ENCODE results near the gene CHAF1A. TPM values are rescaled to one million over a fixed set of nuclear protein-coding genes. Genes with fewer than 3 reads are reported as not detected.

Gene CHAF1A
- total RNA-seq, 2 experiments from 2014 or later = 78.3 to 80.5 TPM

DNA sequence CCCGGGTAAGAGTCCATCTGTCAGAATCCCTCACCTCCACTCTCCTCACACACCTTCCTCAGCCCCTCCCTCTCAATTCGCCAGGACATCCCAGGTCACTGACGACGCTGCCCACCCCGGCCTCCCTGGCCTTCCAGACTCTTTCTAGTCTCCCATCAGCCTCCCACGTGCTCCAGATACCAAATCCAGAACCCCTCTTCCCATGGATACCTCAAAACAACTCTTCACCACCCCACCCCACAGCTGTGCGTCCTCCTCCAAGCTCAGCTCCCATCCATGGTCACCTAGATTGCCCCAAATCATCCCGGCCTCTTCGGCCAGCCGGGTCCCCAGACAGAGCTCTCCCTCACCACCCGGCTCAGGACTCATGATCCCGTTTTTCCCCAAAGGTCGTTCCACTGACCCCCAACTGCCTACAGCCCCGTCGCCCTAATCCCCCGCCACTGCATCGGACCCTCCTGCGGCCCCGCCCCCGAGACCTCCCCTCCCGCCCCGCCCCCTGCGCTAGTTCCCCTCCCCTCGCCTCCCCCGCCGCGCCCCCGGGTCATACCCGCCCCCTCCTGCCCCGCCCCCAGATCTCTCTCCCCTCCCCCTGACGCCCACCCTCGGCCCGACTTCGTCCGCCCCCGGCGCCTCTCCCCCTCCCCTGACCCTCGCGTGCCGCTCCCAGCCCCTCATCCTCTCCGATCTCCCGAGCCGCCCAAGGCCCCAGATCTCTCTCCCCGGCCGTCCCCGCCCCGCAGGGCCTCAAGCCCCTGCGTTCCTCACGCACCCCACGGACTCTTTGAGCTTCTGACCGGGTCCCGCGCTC lies 54.6 kb downstream of the CHAF1A start:
- POLR2A ChIA-PET = interaction anchor here (1.0 to 4.3 kb wide), 7 partner anchors 11 to 55 kb away, joined by 3 to 17 read pairs (median 4); partner anchors contain the start of gene CHAF1A

DNA sequence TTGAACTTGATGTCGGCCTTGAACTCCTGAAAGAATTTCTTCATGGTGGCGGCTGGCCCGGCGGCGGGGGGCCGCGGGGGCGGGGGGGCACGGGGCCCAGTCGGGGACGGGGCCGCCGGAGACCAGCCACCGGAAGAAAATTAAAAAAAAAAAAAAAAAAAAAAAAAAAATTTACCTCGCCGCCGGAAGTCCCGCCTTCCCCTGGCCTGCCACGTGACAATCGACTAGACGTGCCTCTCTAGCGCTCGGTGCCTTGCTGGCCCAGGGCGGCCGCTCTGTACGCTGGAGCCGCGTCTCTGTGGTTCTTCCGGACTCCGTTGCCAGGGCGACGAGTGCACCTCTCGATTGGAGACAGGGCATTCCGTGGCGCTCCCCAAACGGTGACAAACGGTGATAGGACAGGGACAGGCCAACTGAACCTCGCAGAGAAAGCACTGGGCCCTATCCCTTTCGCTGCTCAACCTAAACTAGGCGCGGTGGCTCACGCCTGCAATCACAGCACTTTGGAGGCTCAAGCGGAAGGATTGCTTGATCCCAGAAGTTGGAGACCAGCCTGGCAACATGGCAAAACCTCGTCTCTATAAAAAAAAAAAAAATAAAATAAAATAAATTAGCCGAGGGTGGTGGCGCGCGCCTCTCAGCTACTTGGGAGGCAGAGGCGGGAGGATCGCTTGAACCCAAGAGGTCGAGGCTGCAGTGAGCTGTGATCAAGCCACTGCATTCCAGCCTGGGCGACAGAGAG lies 55.4 kb downstream of the CHAF1A start, which contains the start of gene UBXN6:
Gene UBXN6, minus strand, starts transcription at position 141 of the 742 bp plus-strand sequence. Its CDS starts 97 bp downstream, at position 44.
- Mint-ChIP-seq H3K27ac (peak within 1 kb of the TSS; percentile 84), H3K4me3 (peak within 1 kb of the TSS; percentile 87), H3K9me3 (no peaks in the 10 kb centered on the region), H3K36me3 (ENCODE audit: low read depth) (no peaks in the 10 kb centered on the region), H3K27me3 (no peaks in the 10 kb centered on the region), H3K4me1 (ENCODE audit: low read depth) (peaks cover 19% of the 10 kb centered on the region)
- ChIA-PET POLR2A (interaction anchor here (0.9 to 4.3 kb wide), 8 partner anchors 11 to 55 kb away, joined by 3 to 17 read pairs (median 4); partner anchors contain the start of gene CHAF1A), CTCF (no interaction called here)
- DNase-seq = peak; percentile 99
- intact Hi-C loops (cut with micrococcal nuclease) = no loop called here
- TF ChIP-seq, protein P1, sequence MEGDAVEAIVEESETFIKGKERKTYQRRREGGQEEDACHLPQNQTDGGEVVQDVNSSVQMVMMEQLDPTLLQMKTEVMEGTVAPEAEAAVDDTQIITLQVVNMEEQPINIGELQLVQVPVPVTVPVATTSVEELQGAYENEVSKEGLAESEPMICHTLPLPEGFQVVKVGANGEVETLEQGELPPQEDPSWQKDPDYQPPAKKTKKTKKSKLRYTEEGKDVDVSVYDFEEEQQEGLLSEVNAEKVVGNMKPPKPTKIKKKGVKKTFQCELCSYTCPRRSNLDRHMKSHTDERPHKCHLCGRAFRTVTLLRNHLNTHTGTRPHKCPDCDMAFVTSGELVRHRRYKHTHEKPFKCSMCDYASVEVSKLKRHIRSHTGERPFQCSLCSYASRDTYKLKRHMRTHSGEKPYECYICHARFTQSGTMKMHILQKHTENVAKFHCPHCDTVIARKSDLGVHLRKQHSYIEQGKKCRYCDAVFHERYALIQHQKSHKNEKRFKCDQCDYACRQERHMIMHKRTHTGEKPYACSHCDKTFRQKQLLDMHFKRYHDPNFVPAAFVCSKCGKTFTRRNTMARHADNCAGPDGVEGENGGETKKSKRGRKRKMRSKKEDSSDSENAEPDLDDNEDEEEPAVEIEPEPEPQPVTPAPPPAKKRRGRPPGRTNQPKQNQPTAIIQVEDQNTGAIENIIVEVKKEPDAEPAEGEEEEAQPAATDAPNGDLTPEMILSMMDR (IDR thresholded peaks at IDR 0.05) = no peak
- ATAC-seq = peak; percentile 97

More for the DNA sequence above, 54.6 kb downstream of the CHAF1A start:
- H3K27me3 Mint-ChIP-seq = no peaks in the 10 kb centered on the region
- peaks cover 19% of the 10 kb centered on the region for H3K4me1 Mint-ChIP-seq (ENCODE audit: low read depth)
- CTCF ChIA-PET = interaction anchor here (0.6 to 1.2 kb wide), 3 partner anchors 14 to 77 kb away, joined by 3 to 4 read pairs (median 3); no protein-coding TSS in a partner anchor
- intact Hi-C loops (cut with micrococcal nuclease) = no loop called here
- peak; percentile 28 for ATAC-seq
- TF ChIP-seq, protein P1 (IDR thresholded peaks at IDR 0.05) = no peak
- peak; percentile 33 for DNase-seq
- peak overlapping the region; percentile 84 for H3K27ac Mint-ChIP-seq
- H3K9me3 Mint-ChIP-seq = no peaks in the 10 kb centered on the region
- H3K4me3 Mint-ChIP-seq = peak overlapping the region; percentile 87
- no peaks in the 10 kb centered on the region for H3K36me3 Mint-ChIP-seq (ENCODE audit: low read depth)

DNA sequence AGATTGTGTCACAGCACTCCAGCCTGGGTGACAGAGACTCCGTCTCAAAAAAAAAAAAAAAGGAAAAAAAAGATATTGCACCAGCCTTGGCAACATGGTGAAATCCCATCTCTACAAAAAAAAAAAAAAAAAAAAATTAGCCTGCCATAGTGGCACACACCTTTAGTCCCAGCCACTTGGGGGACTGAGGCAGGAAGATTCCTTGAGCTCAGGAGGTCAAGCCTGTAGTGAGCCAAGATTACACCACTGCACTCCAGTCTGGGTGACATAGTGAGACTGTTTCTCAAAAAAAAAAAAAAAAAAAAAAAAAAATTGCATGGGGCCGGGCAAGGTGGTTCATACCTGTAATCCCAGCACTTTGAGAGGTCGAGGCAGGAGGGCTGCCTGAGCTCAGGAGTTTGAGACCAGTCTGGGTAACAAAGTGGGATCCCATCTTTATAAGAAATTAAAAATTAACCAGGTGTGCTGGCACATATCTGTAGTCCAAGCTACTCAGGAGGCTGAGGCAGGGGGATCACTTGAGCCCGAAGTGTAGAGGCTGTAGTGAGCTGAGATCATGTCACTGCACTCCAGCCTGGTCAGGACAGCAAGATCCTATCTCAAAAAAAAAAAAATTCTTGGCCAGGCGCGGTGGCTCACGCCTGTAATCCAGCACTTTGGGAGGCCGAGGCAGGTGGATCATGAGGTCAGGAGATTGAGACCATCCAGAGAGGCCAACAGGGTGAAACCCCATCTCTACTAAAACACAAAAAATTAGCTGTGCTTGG lies 62.6 kb downstream of the CHAF1A start:
- ATAC-seq = no peak
- intact Hi-C loops (cut with micrococcal nuclease) = no loop called here
- ChIA-PET POLR2A (no interaction called here), CTCF (no interaction called here)
- Mint-ChIP-seq H3K4me3 (no peak overlapping the region), H3K9me3 (no peaks in the 10 kb centered on the region), H3K27ac (no peak overlapping the region), H3K36me3 (ENCODE audit: low read depth) (no peaks in the 10 kb centered on the region), H3K4me1 (ENCODE audit: low read depth) (no peaks in the 10 kb centered on the region), H3K27me3 (no peaks in the 10 kb centered on the region)
- TF ChIP-seq, protein P1 (IDR thresholded peaks at IDR 0.05) = no peak
- DNase-seq = no peak

DNA sequence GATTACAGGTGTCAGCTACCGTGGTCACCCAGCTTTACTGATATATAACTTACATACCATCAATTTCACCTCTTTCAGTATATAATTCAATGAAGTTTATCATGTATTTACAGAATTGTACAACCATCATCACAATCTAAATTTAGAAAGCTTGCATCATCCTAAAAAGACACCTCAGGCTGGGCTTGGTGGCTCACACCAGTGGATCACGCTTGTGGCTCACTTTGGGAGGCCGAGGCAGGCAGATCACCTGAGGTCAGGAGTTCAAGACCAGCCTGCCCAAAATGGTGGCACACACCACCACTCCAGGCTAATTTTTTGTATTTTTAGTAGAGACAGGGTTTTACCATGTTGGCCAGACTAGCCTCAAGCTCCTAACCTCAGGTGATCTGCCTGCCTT lies 65.4 kb downstream of the CHAF1A start:
- peaks cover 5% of the 10 kb centered on the region for H3K4me1 Mint-ChIP-seq (ENCODE audit: low read depth)
- peaks cover 1% of the 10 kb centered on the region for H3K36me3 Mint-ChIP-seq (ENCODE audit: low read depth)
- H3K9me3 Mint-ChIP-seq = no peaks in the 10 kb centered on the region
- no peak for DNase-seq
- ChIA-PET CTCF (interaction anchor here (1.8 kb wide), 1 partner anchor 57 kb away, joined by 4 read pairs; no protein-coding TSS in a partner anchor), POLR2A (no interaction called here)
- no peak overlapping the region for H3K27ac Mint-ChIP-seq
- intact Hi-C loops (cut with micrococcal nuclease) = no loop called here
- H3K27me3 Mint-ChIP-seq = no peaks in the 10 kb centered on the region
- no peak overlapping the region for H3K4me3 Mint-ChIP-seq
- ATAC-seq = no peak
- TF ChIP-seq, protein P1 (IDR thresholded peaks at IDR 0.05) = no peak

All from activated CD8-positive, alpha-beta T cell treated with anti-CD3 and anti-CD28 coated beads for 36 hours (primary cell).